RWPE2 (cell line): Measurements from ENCODE around the gene PRSS53.
A peak's percentile ranks its signal among the peaks of the same experiment; 100 is the strongest.
"Not testable (repeated sequence)": the region's sequence is repeated elsewhere in the genome, so short reads cannot be mapped to it uniquely, and the experiment has no call there.

Source experiments
- ATAC-seq: fragments of 200-7000 bp; cut with Tn5 transposase; 3 replicates; pipeline ENCODE4 v1.9.1; 2021; ENCODE audit warnings: low read depth
- DNase-seq: peaks from one replicate; pipeline ENCODE4 v3.0.0-alpha.2; 2020; ENCODE audit warnings: low spot score
- H3K27ac ChIP-seq: fragments of 450-650 bp; 2 replicates; pipeline ENCODE4 v1.5.1; 2017; ENCODE audit warnings: mild to moderate bottlenecking; ENCODE audit not compliant: poor library complexity, severe bottlenecking
- H3K27me3 ChIP-seq: fragments of 250-450 bp; sonication (Bioruptor Pico); 2 replicates; pipeline ENCODE4 v1.5.1; 2021; ENCODE audit warnings: mild to moderate bottlenecking, moderate library complexity; ENCODE audit not compliant: insufficient read depth, poor library complexity, severe bottlenecking
- H3K36me3 ChIP-seq: fragments of 250-450 bp; sonication (Bioruptor Pico); 2 replicates; pipeline ENCODE4 v1.5.1; 2020; ENCODE audit warnings: low read depth, mild to moderate bottlenecking, moderate library complexity
- H3K4me1 ChIP-seq: fragments of 250-450 bp; sonication (Bioruptor Pico); 2 replicates; pipeline ENCODE4 v1.5.1; 2021; ENCODE audit warnings: mild to moderate bottlenecking, moderate library complexity; ENCODE audit not compliant: insufficient read depth, poor library complexity, severe bottlenecking
- H3K4me3 ChIP-seq: fragments of 250-450 bp; sonication (Bioruptor Pico); 2 replicates; pipeline ENCODE4 v1.5.1; 2021; ENCODE audit warnings: mild to moderate bottlenecking, moderate library complexity; ENCODE audit not compliant: severe bottlenecking
- H3K9me3 ChIP-seq: fragments of 250-450 bp; sonication (Bioruptor Pico); 2 replicates; pipeline ENCODE4 v1.5.1; 2021; ENCODE audit warnings: mild to moderate bottlenecking, moderate library complexity; ENCODE audit not compliant: severe bottlenecking
- TF ChIP-seq, protein P1 (sequence below): fragments of 450-650 bp; IDR thresholded peaks from one replicate; pipeline ENCODE4 v1.5.1; 2017; ENCODE audit warnings: mild to moderate bottlenecking, moderate library complexity; ENCODE audit not compliant: poor library complexity, severe bottlenecking

PRSS53 gene

DNA sequence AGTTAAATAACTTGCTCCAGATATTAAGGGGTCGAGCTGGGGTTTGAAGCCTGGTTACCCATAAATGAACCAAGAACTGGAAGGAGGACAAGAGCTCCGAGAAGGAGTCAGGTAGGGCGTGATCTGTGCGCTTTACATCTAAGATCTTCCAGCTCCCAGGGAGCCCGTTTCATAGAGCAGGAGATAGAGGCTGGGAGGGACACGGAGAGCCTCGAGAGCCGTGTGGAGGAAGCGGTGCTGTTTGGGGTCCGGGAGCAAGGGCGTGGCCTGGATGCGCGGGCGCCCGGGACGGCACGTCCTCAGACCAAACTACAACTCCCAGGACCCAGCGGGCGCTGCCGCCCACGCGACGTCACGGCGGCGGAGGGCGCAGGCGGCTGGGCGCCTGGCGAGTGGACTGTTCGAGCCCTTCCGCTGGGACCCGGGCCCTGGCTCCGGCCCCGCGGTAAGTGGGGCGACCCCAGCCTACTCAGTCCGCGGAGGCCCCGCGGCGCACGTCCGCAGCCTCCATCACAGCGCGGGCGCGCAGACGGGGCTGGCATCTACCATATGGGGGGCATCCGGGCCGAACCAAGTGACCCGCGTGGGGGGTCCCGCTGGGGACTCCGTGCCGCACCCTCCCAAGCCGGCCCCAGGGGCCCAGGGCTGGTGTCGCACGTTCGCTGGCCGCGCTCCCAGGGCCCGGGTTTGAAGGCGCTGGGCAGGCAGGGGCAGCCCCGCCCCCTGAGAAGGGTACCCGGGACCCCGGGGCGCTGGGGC lies 19.5 kb upstream of the PRSS53 start, which contains the start of gene BCKDK:
TSS of gene BCKDK (plus strand) at position 352 of the 759 bp plus-strand sequence. CDS start 838 bp downstream, outside the sequence.
- Histone ChIP-seq H3K4me1 (no peaks in the 10 kb centered on the region), H3K9me3 (no peaks in the 10 kb centered on the region), H3K27me3 (no peaks in the 10 kb centered on the region), H3K4me3 (peak within 1 kb of the TSS; percentile 82), H3K36me3 (peaks cover 38% of the 10 kb centered on the region), H3K27ac (peak within 1 kb of the TSS; percentile 42)
- ATAC-seq (peak; percentile 86), DNase-seq (peak; percentile 70)
- TF ChIP-seq, protein P1, sequence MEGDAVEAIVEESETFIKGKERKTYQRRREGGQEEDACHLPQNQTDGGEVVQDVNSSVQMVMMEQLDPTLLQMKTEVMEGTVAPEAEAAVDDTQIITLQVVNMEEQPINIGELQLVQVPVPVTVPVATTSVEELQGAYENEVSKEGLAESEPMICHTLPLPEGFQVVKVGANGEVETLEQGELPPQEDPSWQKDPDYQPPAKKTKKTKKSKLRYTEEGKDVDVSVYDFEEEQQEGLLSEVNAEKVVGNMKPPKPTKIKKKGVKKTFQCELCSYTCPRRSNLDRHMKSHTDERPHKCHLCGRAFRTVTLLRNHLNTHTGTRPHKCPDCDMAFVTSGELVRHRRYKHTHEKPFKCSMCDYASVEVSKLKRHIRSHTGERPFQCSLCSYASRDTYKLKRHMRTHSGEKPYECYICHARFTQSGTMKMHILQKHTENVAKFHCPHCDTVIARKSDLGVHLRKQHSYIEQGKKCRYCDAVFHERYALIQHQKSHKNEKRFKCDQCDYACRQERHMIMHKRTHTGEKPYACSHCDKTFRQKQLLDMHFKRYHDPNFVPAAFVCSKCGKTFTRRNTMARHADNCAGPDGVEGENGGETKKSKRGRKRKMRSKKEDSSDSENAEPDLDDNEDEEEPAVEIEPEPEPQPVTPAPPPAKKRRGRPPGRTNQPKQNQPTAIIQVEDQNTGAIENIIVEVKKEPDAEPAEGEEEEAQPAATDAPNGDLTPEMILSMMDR, result no peak

DNA sequence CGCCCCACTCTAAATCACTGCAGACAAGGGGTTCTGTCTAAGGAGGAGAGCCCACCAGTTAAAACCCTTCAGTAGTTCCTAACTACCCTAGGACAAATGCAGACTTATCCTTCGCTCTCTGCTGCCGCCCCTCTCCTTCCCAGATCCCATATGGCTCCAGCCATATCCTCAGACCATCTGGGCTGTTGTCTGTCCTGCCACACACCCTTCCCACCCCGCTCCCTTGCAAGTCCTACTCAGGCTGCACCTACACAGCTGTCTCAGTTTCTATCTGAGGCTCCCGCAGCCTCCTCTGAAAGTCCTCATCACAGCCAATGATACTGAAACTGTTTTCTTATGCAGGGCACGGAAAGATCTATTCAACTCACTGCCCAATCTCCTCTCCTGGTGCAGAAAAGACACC lies 18.7 kb upstream of the PRSS53 start:
- TF ChIP-seq, protein P1, result no peak
- Histone ChIP-seq H3K4me1 (no peaks in the 10 kb centered on the region), H3K9me3 (no peaks in the 10 kb centered on the region), H3K4me3 (no peak overlapping the region), H3K27ac (peak overlapping the region; percentile 42), H3K36me3 (peaks cover 34% of the 10 kb centered on the region), H3K27me3 (no peaks in the 10 kb centered on the region)
- DNase-seq (no peak), ATAC-seq (no peak)

DNA sequence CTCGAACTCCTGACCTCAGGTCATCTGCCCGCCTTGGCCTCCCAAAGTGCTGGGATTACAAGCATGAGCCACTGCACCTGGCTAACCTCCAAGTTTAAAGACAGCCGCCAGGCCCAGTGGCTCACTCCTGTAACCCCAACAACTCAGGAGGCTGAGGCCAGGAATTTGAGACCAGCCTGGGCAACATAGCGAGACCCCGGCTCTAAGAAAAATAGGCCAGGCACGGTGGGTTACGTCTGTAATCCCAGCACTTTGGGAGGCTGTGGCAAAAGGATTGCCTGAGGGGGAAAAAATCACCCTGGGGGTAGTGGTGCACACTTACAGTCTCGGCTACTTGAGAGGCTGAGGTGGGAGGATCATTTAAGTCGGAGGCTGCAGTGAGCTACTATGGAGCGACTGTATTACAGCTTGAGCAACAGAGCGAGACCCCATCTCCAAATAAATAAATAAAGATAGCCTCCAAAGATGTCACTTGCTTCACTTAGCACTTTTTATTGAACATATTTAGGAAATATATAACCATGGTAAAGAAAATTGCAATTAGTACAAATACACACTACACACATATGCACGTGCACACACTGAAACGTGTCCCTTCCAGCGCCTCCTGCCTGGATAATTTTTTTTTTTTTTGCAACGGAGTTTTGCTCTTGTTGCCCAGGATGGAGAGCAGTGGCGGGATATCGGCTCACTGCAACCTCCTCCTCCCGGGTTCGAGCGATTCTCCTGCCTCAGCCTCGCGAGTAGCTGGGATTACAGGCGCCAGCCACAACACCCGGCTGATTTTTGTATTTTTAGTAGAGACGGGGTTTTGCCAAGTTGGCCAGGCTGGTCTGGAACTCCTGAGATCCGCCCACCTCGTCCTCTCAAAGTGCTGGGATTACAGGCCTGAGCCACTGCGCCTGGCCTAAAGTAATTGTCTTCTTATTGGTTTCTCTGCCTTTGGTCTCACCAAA lies 18.0 kb upstream of the PRSS53 start:
- H3K36me3 ChIP-seq, result peaks cover 27% of the 10 kb centered on the region
- H3K4me1 ChIP-seq, result no peaks in the 10 kb centered on the region
- TF ChIP-seq, protein P1, result no peak
- no peaks in the 10 kb centered on the region for H3K9me3 ChIP-seq
- DNase-seq (no peak), ATAC-seq (no peak)
- H3K27me3 ChIP-seq, result no peaks in the 10 kb centered on the region
- H3K27ac ChIP-seq, result peak overlapping the region; percentile 42
- no peak overlapping the region for H3K4me3 ChIP-seq

DNA sequence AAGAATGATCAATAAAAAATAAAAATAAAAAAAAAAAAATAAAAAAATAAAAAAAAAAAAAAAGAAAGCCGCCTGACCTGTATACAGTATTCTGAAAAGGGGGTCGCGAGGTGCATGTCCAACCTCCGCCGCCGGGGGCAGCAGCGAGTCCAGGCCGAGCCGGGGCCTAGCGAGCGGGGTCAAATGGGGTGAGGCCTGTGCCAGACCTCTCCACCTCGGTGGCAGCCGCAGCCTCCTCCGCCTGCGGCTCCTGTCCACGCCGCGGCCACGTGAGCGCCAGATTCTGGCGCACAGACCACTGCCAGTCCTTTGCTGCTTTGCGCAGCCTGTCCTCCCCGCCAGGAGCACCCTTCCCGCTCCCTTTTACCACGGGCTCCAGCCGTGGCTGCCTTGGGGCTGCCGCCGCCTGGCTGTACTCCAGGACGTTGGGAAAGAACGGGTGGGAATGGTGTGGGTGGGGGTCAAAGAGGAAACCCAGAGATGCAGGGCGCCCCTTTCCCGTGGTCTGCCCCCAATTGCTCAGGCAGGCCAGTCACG lies 17.0 kb upstream of the PRSS53 start:
- ATAC-seq, result peak; percentile 30; the same call in 2 of the 3 replicates
- peak overlapping the region; percentile 19 for H3K27ac ChIP-seq

DNA sequence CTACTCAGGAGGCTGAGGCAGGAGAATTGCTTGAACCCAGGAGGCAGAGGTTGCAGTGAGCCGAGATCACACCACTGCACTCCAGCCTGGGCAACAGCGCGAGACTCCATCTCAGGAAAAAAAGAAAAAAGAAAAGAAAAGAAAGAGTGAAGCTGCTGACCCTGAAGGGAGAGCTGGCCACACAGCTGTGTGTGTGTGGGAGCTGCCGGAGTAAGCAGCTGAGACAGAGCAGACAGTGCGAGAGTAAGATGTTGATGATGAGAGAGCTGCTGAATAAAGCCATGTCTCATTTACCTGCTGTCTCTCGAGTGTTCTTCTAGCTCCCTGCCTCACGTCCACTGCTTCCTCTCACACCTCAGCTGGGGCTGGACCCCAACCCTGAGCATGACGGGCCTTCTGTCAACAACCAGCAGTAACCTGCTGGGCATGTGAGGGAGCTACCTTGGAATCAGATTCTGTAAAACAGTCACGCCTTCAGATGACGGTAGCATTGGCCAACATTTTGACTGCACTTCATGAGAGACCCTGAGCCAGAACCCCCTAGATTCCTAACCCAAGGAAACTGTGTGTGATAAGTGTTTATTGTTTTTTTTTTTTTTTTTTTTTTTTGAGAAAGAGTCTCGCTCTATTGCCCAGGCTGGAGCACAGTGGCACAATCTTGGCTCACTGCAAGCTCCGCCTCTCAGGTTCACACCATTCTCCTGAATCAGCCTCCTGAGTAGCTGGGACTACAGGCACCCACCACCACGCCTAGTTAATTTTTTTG lies 12.3 kb upstream of the PRSS53 start:
- not testable (repeated sequence) for H3K9me3 ChIP-seq, H3K27ac ChIP-seq, DNase-seq, H3K36me3 ChIP-seq, H3K4me1 ChIP-seq, H3K27me3 ChIP-seq, H3K4me3 ChIP-seq, ATAC-seq

More for the DNA sequence above, 17.0 kb upstream of the PRSS53 start:
- Histone ChIP-seq H3K9me3 (no peaks in the 10 kb centered on the region), H3K4me1 (no peaks in the 10 kb centered on the region), H3K4me3 (no peak overlapping the region), H3K27me3 (no peaks in the 10 kb centered on the region), H3K36me3 (peaks cover 17% of the 10 kb centered on the region)
- DNase-seq, result peak; percentile 55
- TF ChIP-seq, protein P1, result peak; percentile 90
